ENCODE results near the gene ANAPC2.

Gene ANAPC2

DNA sequence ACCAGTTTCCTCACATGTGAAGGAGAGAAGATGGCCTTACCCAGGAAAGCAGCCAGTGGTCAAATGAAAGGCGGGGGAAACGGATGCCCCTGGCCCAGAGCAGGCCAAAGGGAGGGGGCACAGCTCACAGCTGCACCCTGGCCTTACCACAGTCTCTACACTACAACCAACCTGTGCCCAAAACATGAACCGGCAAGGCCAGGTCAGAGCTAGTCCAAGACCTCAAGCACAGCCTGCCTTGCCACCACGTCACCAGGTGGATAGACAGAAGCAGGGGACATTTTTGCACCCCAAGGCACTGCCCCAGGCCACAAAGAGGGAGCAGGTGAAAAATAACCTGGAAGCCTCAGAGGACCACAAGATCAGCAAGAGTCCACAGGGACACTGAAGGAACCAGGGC, 44.9 kb downstream of the ANAPC2 start:
- H3K4me1 ChIP-seq (ENCODE audit: control insufficient read depth in 2 of 2, insufficient read depth in 2 of 2, low read length in 2 of 2), result no peaks in the 10 kb centered on the region
- H3K27me3 ChIP-seq (ENCODE audit: control insufficient read depth in 2 of 2, insufficient read depth in 2 of 2, low read length in 2 of 2), result peaks cover 25 to 37% of the 10 kb centered on the region in 2 donors
- no peak overlapping the region for H3K27ac ChIP-seq (ENCODE audit: low read depth in 2 of 2, low read length in 2 of 2)
- no peak overlapping the region for H3K9ac ChIP-seq (ENCODE audit: low read depth in 1 of 2, low read length in 2 of 2)
- no peak overlapping the region for H3K4me3 ChIP-seq (ENCODE audit: low read length in 2 of 2)
- H3K36me3 ChIP-seq (ENCODE audit: control insufficient read depth in 2 of 2, insufficient read depth in 2 of 2, low read length in 2 of 2), result no peaks in the 10 kb centered on the region
- no peaks in the 10 kb centered on the region for H3K9me3 ChIP-seq (ENCODE audit: control insufficient read depth in 2 of 2, low read length in 2 of 2)

DNA sequence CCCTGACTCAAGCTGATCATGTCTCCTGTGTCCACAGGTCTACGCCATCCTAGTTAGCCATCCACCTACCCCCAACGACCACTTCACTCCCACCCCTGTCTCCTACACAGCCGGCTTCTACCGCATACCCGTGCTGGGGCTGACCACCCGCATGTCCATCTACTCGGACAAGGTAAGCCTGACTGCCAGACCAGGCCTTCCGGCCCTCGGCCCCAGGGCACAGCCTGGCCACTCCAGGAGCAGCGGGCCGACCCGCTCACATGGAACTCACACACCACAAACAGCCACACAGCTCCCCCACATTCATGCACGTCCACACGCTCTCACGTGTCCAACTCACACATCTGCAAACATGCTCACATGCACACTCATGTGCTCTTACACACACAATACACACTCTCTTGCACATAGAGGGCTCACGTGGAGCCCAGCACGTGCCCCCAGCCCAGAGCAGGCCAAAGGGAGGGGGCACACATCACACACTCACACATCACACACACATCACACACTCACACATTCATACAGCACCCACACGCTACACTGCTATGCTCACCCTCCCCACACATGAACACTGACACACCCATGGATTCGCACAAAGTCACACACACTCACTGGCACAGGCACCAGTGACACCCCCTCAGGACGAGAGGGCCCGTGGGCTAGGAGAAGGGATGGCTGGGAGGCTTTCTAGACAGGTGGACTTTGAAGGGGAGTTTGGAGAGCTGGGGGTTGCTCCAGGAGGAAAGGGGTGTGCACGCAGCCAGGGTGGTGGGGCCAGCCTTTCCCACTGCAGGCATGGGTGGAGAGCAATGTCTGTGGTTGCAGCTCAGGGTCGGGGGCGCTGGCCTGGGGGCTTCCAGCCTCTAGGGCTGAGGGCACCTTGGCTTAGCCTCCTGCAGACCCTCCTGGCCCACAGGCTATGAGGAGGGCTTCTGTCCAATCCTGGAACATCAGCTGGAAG, 46.1 kb downstream of the ANAPC2 start:
- Histone ChIP-seq H3K27me3 (ENCODE audit: control insufficient read depth in 2 of 2, insufficient read depth in 2 of 2, low read length in 2 of 2) (peaks cover 34 to 45% of the 10 kb centered on the region in 2 donors), H3K9ac (ENCODE audit: low read depth in 1 of 2, low read length in 2 of 2) (no peak overlapping the region), H3K4me1 (ENCODE audit: control insufficient read depth in 2 of 2, insufficient read depth in 2 of 2, low read length in 2 of 2) (no peaks in the 10 kb centered on the region), H3K9me3 (ENCODE audit: control insufficient read depth in 2 of 2, low read length in 2 of 2) (no peaks in the 10 kb centered on the region), H3K36me3 (ENCODE audit: control insufficient read depth in 2 of 2, insufficient read depth in 2 of 2, low read length in 2 of 2) (no peaks in the 10 kb centered on the region), H3K4me3 (ENCODE audit: low read length in 2 of 2) (no peak overlapping the region), H3K27ac (ENCODE audit: low read depth in 2 of 2, low read length in 2 of 2) (no peak overlapping the region)

DNA sequence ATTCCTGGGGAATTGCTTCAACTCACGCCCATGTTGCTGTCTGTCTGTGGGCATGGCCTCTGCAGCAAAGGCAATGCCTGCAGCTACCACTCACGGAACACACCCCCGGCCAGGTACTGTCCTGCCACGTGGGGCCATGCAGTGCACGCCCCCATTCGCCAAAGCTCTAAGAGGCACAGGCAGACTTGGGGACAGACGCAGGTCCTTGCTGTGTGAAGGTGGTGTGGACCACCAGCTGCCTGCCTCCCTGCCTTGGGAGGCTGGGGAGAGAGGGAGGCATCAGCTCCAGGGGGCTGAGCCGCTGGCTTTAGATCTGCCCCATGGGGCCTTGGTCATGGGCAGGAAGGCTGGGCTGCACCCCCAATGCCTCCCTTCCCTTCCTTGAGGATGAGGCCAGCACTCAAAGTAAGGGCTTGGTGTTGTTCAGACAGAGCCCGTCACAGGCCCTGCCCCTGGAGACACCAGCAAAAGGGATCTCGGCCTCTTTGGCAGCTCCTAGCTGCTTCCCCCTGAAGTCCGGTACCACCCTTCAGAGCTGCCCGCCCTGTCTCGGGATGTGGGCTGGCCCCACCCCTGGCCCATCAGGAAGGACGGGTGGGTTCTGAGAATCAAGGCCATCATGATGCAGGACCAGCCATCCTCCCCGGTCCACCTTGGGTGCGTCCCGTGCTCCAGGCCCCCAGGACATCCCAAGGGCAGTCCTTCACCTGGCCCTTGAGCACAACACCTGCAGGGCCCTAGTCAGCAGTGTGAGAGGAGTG, 47.1 kb downstream of the ANAPC2 start:
- Histone ChIP-seq H3K9me3 (ENCODE audit: control insufficient read depth in 2 of 2, low read length in 2 of 2) (no peaks in the 10 kb centered on the region), H3K4me1 (ENCODE audit: control insufficient read depth in 2 of 2, insufficient read depth in 2 of 2, low read length in 2 of 2) (no peaks in the 10 kb centered on the region), H3K27ac (ENCODE audit: low read depth in 2 of 2, low read length in 2 of 2) (no peak overlapping the region), H3K9ac (ENCODE audit: low read depth in 1 of 2, low read length in 2 of 2) (no peak overlapping the region), H3K36me3 (ENCODE audit: control insufficient read depth in 2 of 2, insufficient read depth in 2 of 2, low read length in 2 of 2) (no peaks in the 10 kb centered on the region), H3K27me3 (ENCODE audit: control insufficient read depth in 2 of 2, insufficient read depth in 2 of 2, low read length in 2 of 2) (peaks cover 41 to 47% of the 10 kb centered on the region in 2 donors), H3K4me3 (ENCODE audit: low read length in 2 of 2) (no peak overlapping the region)

DNA sequence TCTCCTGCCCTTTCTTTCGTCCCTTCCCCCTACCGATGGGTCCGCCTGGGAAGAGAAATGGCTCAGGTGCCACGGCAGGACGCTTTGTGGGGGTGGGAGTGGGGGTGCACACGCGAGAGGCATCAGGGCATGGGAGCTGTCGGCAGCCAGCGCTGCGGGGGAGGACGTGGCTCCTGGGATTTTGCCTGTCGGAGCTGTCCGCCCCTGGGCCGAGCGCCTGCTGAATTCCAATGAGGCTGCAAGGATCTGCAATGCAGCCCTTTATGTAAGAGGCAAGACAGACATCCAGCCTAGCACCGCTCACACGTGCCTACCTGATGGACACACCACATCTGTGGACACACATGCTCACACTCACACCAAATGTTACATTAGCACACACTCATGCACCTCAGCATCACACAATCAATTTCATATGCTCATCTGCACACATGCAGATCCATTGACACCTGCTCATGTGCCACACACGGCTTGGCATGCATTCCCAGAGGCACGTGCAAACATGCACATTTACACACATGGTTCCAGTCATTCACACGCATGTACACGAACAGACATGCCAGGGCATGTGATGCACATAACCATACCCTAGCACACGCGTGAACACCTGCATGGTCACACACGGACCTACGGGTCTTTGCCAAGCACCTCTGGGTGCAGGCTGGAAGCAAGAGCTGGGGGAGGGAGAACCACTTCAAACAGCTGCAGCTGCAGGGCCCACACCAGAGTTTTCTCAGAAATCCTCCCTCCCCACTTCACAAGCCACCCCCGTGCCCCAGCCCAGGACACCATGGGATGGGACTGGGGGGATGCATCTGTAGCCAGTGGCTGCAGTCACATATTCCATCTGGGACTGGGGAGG, 48.0 kb downstream of the ANAPC2 start:
- peaks cover 41 to 47% of the 10 kb centered on the region in 2 donors for H3K27me3 ChIP-seq (ENCODE audit: control insufficient read depth in 2 of 2, insufficient read depth in 2 of 2, low read length in 2 of 2)
- no peak overlapping the region for H3K9ac ChIP-seq (ENCODE audit: low read depth in 1 of 2, low read length in 2 of 2)
- H3K4me3 ChIP-seq (ENCODE audit: low read length in 2 of 2), result no peak overlapping the region
- no peaks in the 10 kb centered on the region for H3K36me3 ChIP-seq (ENCODE audit: control insufficient read depth in 2 of 2, insufficient read depth in 2 of 2, low read length in 2 of 2)
- H3K27ac ChIP-seq (ENCODE audit: low read depth in 2 of 2, low read length in 2 of 2), result no peak overlapping the region
- no peaks in the 10 kb centered on the region for H3K9me3 ChIP-seq (ENCODE audit: control insufficient read depth in 2 of 2, low read length in 2 of 2)
- H3K4me1 ChIP-seq (ENCODE audit: control insufficient read depth in 2 of 2, insufficient read depth in 2 of 2, low read length in 2 of 2), result no peaks in the 10 kb centered on the region

- no peaks in the 10 kb centered on the region for H3K9me3 ChIP-seq (ENCODE audit: control insufficient read depth in 2 of 2, low read length in 2 of 2)
- H3K9ac ChIP-seq (ENCODE audit: low read depth in 1 of 2, low read length in 2 of 2), result no peak overlapping the region
- H3K27me3 ChIP-seq (ENCODE audit: control insufficient read depth in 2 of 2, insufficient read depth in 2 of 2, low read length in 2 of 2), result peaks cover 41 to 47% of the 10 kb centered on the region in 2 donors
- no peak overlapping the region for H3K4me3 ChIP-seq (ENCODE audit: low read length in 2 of 2)
- H3K36me3 ChIP-seq (ENCODE audit: control insufficient read depth in 2 of 2, insufficient read depth in 2 of 2, low read length in 2 of 2), result no peaks in the 10 kb centered on the region
- no peaks in the 10 kb centered on the region for H3K4me1 ChIP-seq (ENCODE audit: control insufficient read depth in 2 of 2, insufficient read depth in 2 of 2, low read length in 2 of 2)
- H3K27ac ChIP-seq (ENCODE audit: low read depth in 2 of 2, low read length in 2 of 2), result no peak overlapping the region
These were observed 48.8 kb downstream of the ANAPC2 start for GRCh38 chr9:137139468-137140150.

- H3K27me3 ChIP-seq (ENCODE audit: control insufficient read depth in 2 of 2, insufficient read depth in 2 of 2, low read length in 2 of 2), result peaks cover 41 to 47% of the 10 kb centered on the region in 2 donors
- no peak within 1 kb of the TSS for H3K4me3 ChIP-seq (ENCODE audit: low read length in 2 of 2)
- H3K9me3 ChIP-seq (ENCODE audit: control insufficient read depth in 2 of 2, low read length in 2 of 2), result no peaks in the 10 kb centered on the region
- no peak within 1 kb of the TSS for H3K27ac ChIP-seq (ENCODE audit: low read depth in 2 of 2, low read length in 2 of 2)
- no peaks in the 10 kb centered on the region for H3K4me1 ChIP-seq (ENCODE audit: control insufficient read depth in 2 of 2, insufficient read depth in 2 of 2, low read length in 2 of 2)
- H3K36me3 ChIP-seq (ENCODE audit: control insufficient read depth in 2 of 2, insufficient read depth in 2 of 2, low read length in 2 of 2), result no peaks in the 10 kb centered on the region
- H3K9ac ChIP-seq (ENCODE audit: low read depth in 1 of 2, low read length in 2 of 2), result no peak within 1 kb of the TSS
These were observed 49.5 kb downstream of the ANAPC2 start, which contains the start of gene GRIN1 for GRCh38 chr9:137138722-137139467. Gene GRIN1 (plus strand): TSS chr9:137139154. CDS start chr9:137139487, 333 bp downstream.

DNA sequence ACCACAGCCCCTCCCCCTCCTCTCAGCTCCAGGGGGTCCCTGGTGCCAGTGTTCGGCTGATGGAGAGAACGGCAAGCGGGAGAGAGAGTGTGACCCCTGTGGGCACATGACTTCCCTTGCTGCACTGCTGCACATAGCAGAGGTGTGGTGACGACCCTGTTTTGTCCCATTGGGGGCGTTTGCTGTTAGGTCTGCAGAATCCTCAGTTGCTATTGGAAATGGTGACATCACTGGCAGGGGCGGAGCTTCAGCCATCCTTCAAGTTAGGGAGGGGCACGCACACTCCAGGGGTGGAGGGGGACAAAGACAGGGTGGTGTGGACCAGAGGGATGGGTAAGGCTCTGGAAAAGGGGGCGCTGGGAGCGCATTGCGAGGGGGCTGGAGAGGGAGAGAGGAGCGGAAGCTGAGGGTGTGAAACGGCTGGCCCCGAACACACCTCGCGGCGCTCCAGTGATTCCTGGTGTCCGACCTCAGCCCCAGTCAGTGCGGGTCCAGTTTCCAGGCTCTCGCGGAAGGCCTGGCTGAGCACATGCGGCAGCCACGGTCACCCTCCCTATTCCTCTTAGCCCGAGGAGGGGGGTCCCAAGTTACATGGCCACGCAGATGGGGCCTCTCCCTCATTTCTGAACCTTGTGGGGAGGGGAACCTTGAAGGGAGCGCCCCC, 50.2 kb downstream of the ANAPC2 start:
- no peak overlapping the region for H3K4me3 ChIP-seq (ENCODE audit: low read length in 2 of 2)
- H3K27me3 ChIP-seq (ENCODE audit: control insufficient read depth in 2 of 2, insufficient read depth in 2 of 2, low read length in 2 of 2), result peaks cover 41 to 47% of the 10 kb centered on the region in 2 donors
- H3K27ac ChIP-seq (ENCODE audit: low read depth in 2 of 2, low read length in 2 of 2), result no peak overlapping the region

DNA sequence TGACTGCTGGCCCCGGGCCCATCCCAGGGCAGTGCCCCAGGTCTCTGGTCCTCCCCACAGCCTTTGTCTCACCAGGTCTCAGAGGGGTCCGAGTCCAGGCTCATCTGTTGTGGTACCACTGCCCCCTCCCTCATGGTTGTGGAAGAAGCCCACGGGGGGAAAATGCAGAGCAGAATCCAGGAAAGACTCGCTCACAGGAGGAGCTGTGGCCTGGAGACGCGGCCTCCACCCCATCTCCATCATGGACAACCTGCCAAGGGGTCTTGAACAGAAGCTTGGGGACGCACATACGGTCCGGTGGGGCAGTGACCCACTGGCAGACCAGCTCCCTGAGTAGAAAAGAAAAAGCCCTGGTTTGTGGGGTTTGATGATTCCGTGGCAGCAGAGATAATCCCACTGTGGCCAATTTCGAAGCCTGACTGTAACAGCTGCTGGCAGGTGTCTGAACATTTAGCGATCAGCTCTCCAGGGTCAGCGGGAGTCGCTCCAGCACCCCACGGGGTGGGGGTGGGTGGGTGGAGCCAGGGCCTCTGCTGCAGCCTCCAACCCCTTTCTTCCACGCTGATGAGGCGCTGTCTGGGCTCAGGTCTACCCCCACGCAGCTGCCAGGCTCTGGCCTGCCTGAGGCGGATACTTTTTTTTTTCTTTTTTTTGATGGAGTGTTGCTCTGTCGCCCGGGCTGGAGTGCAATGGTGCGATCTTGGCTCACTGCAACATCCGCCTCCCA, 51.3 kb downstream of the ANAPC2 start:
- peaks cover 34 to 41% of the 10 kb centered on the region in 2 donors for H3K27me3 ChIP-seq (ENCODE audit: control insufficient read depth in 2 of 2, insufficient read depth in 2 of 2, low read length in 2 of 2)
- no peaks in the 10 kb centered on the region for H3K4me1 ChIP-seq (ENCODE audit: control insufficient read depth in 2 of 2, insufficient read depth in 2 of 2, low read length in 2 of 2)
- no peak overlapping the region for H3K9ac ChIP-seq (ENCODE audit: low read depth in 1 of 2, low read length in 2 of 2)
- H3K36me3 ChIP-seq (ENCODE audit: control insufficient read depth in 2 of 2, insufficient read depth in 2 of 2, low read length in 2 of 2), result no peaks in the 10 kb centered on the region
- H3K4me3 ChIP-seq (ENCODE audit: low read length in 2 of 2), result no peak overlapping the region
- H3K27ac ChIP-seq (ENCODE audit: low read depth in 2 of 2, low read length in 2 of 2), result no peak overlapping the region
- H3K9me3 ChIP-seq (ENCODE audit: control insufficient read depth in 2 of 2, low read length in 2 of 2), result no peaks in the 10 kb centered on the region

More for the DNA sequence above, 50.2 kb downstream of the ANAPC2 start:
- Histone ChIP-seq H3K4me1 (ENCODE audit: control insufficient read depth in 2 of 2, insufficient read depth in 2 of 2, low read length in 2 of 2) (no peaks in the 10 kb centered on the region), H3K36me3 (ENCODE audit: control insufficient read depth in 2 of 2, insufficient read depth in 2 of 2, low read length in 2 of 2) (no peaks in the 10 kb centered on the region), H3K9ac (ENCODE audit: low read depth in 1 of 2, low read length in 2 of 2) (no peak overlapping the region), H3K9me3 (ENCODE audit: control insufficient read depth in 2 of 2, low read length in 2 of 2) (no peaks in the 10 kb centered on the region)

Measured in mucosa of rectum (tissue), 2 donors.